ENCODE results near the gene USP50.

DNA sequence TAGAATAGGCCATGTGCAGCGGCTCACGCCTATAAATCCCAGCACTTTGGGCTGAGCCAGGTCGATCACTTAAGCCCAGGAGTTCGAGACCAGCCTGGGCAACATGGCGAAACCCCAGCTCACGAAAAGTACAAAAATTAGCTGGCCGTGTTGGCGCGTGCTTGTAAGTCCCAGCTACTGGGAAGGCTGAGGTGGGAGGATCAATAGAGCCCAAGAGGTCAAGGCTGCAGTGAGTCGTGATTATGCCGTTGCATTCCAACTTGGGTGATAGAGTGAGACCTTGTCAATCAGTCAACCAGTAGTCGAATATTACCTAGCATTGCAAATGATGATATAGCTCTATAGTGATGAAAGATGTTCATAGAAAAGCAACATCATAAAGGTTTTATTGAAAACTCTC, 70.3 kb downstream of the USP50 start:
- TF ChIP-seq, protein P1, sequence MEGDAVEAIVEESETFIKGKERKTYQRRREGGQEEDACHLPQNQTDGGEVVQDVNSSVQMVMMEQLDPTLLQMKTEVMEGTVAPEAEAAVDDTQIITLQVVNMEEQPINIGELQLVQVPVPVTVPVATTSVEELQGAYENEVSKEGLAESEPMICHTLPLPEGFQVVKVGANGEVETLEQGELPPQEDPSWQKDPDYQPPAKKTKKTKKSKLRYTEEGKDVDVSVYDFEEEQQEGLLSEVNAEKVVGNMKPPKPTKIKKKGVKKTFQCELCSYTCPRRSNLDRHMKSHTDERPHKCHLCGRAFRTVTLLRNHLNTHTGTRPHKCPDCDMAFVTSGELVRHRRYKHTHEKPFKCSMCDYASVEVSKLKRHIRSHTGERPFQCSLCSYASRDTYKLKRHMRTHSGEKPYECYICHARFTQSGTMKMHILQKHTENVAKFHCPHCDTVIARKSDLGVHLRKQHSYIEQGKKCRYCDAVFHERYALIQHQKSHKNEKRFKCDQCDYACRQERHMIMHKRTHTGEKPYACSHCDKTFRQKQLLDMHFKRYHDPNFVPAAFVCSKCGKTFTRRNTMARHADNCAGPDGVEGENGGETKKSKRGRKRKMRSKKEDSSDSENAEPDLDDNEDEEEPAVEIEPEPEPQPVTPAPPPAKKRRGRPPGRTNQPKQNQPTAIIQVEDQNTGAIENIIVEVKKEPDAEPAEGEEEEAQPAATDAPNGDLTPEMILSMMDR (IDR thresholded peaks at IDR 0.05; ENCODE audit: extremely low read depth in 1 of 2, insufficient read depth in 1 of 2, low read depth in 1 of 2, low read length in 2 of 2) = no peak
- TF ChIP-seq, protein P2, sequence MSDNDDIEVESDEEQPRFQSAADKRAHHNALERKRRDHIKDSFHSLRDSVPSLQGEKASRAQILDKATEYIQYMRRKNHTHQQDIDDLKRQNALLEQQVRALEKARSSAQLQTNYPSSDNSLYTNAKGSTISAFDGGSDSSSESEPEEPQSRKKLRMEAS (IDR thresholded peaks at IDR 0.05; ENCODE audit: insufficient read depth, insufficient read length) = no peak
- TF ChIP-seq POLR2A (IDR thresholded peaks at IDR 0.05; ENCODE audit: low read depth, low read length) = no peak
- no peak for TF ChIP-seq POLR2AphosphoS5 (IDR thresholded peaks at IDR 0.05; ENCODE audit: insufficient read depth, low read depth, low read length)
- no peak for TF ChIP-seq MYC (IDR thresholded peaks at IDR 0.05; ENCODE audit: low read depth, low read length)
- no peak for TF ChIP-seq EZH2 (IDR thresholded peaks at IDR 0.05; ENCODE audit: borderline replicate concordance, low read depth, low read length, severe bottlenecking)
- TF ChIP-seq FOS (IDR thresholded peaks at IDR 0.05; ENCODE audit: borderline replicate concordance, insufficient read depth, low read length) = no peak
- no peak for TF ChIP-seq JUN (IDR thresholded peaks at IDR 0.05; ENCODE audit: borderline replicate concordance, insufficient read depth, insufficient read length, low read depth)
- TF ChIP-seq GATA2 (IDR thresholded peaks at IDR 0.05; ENCODE audit: insufficient read depth, insufficient read length, low read depth, low read length) = no peak
